HG03571 (cell line): Measurements from ENCODE around the gene BRD4.

ENCODE experiments used
- ATAC-seq: cut with Tn5 transposase; IDR thresholded peaks from one replicate; pipeline ENCODE4 v1.9.1; 2021; ENCODE audit not compliant: unreplicated experiment

The BRD4 gene

DNA sequence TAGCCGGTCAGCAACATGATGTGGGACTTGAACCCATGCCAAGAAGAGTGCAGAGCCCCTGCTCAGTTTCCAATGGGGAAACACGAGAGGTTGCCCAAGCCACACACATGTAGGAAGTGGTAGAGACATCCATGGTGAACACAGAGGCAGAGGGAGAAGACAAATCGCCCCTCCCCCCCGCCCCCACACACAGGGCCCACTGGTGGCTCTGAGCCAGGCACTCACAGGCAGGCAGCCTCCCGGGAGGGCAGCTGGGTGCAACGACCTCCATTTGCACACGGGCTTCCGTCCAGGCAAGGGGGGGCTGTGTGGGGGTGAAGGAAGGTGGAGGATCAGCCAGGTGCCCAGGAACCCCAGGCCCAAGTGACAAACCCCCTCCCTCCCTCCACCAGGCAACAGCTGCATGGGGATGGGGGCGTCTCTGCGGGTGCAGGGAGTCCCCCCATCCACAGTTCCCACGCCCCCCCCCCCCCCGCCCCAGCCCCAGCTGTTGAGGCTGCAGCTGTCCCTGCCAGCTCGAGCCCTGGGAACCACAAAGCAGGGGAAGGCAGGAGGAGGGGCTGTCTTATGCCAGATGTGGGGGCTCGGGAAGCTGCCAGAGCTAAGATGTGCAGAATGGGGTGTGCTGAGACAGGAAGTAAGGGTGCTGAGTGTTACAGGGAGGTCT, 134.9 kb downstream of the BRD4 start:
- no peak for ATAC-seq

- no peak for ATAC-seq
These were observed 135.9 kb downstream of the BRD4 start for GRCh38 chr19:15196360-15197005.

GRCh38 chr19:15195371-15196334, 136.7 kb downstream of the BRD4 start:
- no peak for ATAC-seq

DNA sequence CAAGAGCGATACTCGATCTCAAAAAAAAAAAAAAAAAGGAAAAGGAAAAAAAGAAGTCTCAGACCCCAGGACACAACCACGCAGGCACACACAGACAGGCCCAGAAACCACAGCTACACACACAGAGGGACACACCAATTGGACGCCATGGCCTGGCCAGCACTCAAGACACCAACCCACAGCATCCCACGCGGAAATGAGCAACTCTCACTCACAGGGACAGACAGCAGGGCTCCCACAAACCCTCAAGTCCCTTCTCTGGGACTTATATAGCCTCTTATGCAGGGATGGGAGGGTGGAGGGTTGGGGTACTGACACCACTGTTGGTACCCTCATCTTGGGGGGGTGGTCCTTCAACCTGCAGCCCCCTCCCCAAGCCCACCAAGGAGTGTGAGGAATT, 137.4 kb downstream of the BRD4 start:
- ATAC-seq, result no peak

GRCh38 chr19:15191982-15192381, 140.4 kb downstream of the BRD4 start:
- no peak for ATAC-seq

DNA sequence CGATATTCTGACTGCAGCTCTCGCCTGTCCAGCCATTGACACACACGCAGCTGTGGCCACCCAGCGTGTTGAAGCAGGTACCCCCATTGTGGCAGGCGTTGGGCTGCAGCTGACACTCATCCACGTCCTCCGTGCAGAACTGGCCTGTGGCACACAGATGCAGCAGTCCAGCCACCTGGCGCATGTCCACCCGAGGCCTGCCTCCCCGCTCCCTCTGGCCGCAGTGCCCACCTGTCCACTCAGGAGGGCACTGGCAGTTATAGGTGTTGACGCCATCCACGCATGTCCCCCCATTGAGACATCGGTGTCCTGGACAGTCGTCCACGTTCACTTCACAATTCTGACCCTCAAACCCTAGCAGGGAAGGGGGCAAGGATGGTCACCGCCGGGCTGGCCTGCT, 140.8 kb downstream of the BRD4 start:
- no peak for ATAC-seq

GRCh38 chr19:15188851-15189250, 143.5 kb downstream of the BRD4 start:
- ATAC-seq, result no peak

DNA sequence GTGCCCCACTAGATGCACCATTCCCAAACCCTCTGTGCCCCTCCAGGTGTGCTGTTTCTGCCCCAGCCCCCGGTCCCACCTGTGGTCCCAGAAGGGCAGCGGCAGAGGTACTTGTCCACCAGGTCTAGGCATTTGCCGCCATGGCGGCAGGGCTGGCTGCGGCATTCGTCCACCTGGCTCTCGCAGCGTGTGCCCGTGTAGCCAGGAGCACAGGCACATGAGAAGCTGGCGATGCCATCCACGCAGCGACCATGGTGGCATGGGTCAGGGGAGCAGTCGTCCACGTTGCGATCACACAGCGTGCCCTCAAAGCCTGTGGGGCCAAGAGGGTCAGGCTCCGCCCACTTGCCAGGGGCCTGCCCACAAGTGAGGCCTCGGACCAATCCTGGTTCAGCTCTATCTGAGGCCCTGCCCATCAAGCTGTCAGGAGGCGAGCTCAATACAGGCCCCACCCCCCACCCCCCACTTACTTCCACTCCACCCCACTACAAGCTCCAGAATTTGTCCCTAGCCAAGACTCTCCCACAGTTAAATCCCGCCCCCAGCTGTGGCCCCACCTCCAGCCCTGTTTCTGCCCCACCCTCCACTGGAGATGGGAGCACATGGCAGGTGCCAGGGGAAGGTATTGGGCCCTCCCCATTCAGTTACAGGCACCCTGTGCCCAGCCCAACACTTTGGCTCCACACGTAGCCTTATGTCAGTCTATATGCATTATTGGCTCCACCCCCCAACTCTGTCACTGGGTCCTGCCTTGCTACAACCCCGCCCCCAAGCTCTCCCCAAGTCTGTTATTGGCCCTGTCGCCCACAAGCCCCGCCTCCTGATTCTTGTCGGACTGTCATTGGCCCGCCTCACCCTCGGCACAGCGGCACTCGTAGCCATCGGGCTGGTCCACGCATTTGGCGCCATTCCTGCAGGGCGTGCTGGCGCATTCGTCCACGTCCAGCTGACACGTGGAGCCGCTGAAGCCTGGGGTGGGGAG, 145.0 kb downstream of the BRD4 start:
- ATAC-seq, result no peak
